Measurements from ENCODE around the gene TECPR2. TPM values are rescaled to one million over a fixed set of nuclear protein-coding genes. Genes with fewer than 3 reads are reported as not detected.

Gene TECPR2
- total RNA-seq, 1 donor from 2014 or later: 12.0 TPM

- H3K36me3 ChIP-seq: peaks cover 0 to 33% of the 10 kb centered on the region in 2 donors
- TF ChIP-seq POLR2A (IDR thresholded peaks at IDR 0.05) (no peak), CTCF (IDR thresholded peaks at IDR 0.05) (peak; percentile 60 to 90 (median 62)), POLR2AphosphoS5 (IDR thresholded peaks at IDR 0.05; ENCODE audit: insufficient read depth in 1 of 2, low read depth in 1 of 2) (peak in 1 of 2 donors; percentile 41)
- no peaks in the 10 kb centered on the region for H3K27me3 ChIP-seq
- peaks cover 9% of the 10 kb centered on the region for H3K4me1 ChIP-seq
- H3K4me3 ChIP-seq: peak overlapping the region; percentile 3 to 29
- intact Hi-C loops (cut with DNase I): loop anchor here (2.0 kb wide), 1 partner anchor 79 kb away; no protein-coding TSS in a partner anchor
- no peak overlapping the region for H3K27ac ChIP-seq
- DNase-seq (ENCODE audit: extremely low spot score in 2 of 2): no peak
- H3K9me3 ChIP-seq: no peaks in the 10 kb centered on the region
These were observed 75.5 kb downstream of the TECPR2 start for GRCh38 chr14:102437997-102438915.

- DNase-seq (ENCODE audit: extremely low spot score in 2 of 2): no peak
- no peak overlapping the region for H3K27ac ChIP-seq
- no peak overlapping the region for H3K4me3 ChIP-seq
- peaks cover 9% of the 10 kb centered on the region for H3K4me1 ChIP-seq
- H3K36me3 ChIP-seq: peaks cover 0 to 39% of the 10 kb centered on the region in 2 donors
- intact Hi-C loops (cut with DNase I): loop anchor here (2.0 kb wide), 1 partner anchor 77 kb away; no protein-coding TSS in a partner anchor
- no peak for TF ChIP-seq CTCF (IDR thresholded peaks at IDR 0.05)
- no peaks in the 10 kb centered on the region for H3K9me3 ChIP-seq
- no peaks in the 10 kb centered on the region for H3K27me3 ChIP-seq
These were observed 76.8 kb downstream of the TECPR2 start for GRCh38 chr14:102439556-102439955.

GRCh38 chr14:102440392-102440791, 77.7 kb downstream of the TECPR2 start:
- peaks cover 0 to 43% of the 10 kb centered on the region in 2 donors for H3K36me3 ChIP-seq
- no peak for TF ChIP-seq POLR2A (IDR thresholded peaks at IDR 0.05)
- no peak for TF ChIP-seq CTCF (IDR thresholded peaks at IDR 0.05)
- TF ChIP-seq POLR2AphosphoS5 (IDR thresholded peaks at IDR 0.05; ENCODE audit: insufficient read depth in 1 of 2, low read depth in 1 of 2): no peak
- H3K4me3 ChIP-seq: no peak overlapping the region

GRCh38 chr14:102442241-102443211, 79.8 kb downstream of the TECPR2 start:
- no peak overlapping the region for H3K27ac ChIP-seq
- TF ChIP-seq CTCF (IDR thresholded peaks at IDR 0.05) (no peak), POLR2A (IDR thresholded peaks at IDR 0.05) (no peak), POLR2AphosphoS5 (IDR thresholded peaks at IDR 0.05; ENCODE audit: insufficient read depth in 1 of 2, low read depth in 1 of 2) (no peak)
- H3K36me3 ChIP-seq: peaks cover 0 to 58% of the 10 kb centered on the region in 2 donors
- intact Hi-C loops (cut with DNase I): no loop called here
- no peak for DNase-seq (ENCODE audit: extremely low spot score in 2 of 2)
- no peak overlapping the region for H3K4me3 ChIP-seq
- H3K9me3 ChIP-seq: no peaks in the 10 kb centered on the region
- no peaks in the 10 kb centered on the region for H3K27me3 ChIP-seq
- peaks cover 9% of the 10 kb centered on the region for H3K4me1 ChIP-seq

More at GRCh38 chr14:102440392-102440791, 77.7 kb downstream of the TECPR2 start:
- intact Hi-C loops (cut with DNase I): no loop called here
- H3K4me1 ChIP-seq: peaks cover 9% of the 10 kb centered on the region
- H3K27ac ChIP-seq: no peak overlapping the region
- H3K27me3 ChIP-seq: no peaks in the 10 kb centered on the region
- H3K9me3 ChIP-seq: no peaks in the 10 kb centered on the region
- no peak for DNase-seq (ENCODE audit: extremely low spot score in 2 of 2)
